OCI-LY1 (cell line): Measurements from ENCODE around the gene AAK1.

Experiments used
- H2AFZ ChIP-seq: fragments of 200-600 bp; sonication (generic), shearing (Covaris generic); 2 replicates; pipeline ENCODE4 v1.6.0; 2014; ENCODE audit warnings: antibody characterized with exemption, mild to moderate bottlenecking, low read length
- H3F3A ChIP-seq: fragments of 200-600 bp; sonication (generic), shearing (Covaris generic); 2 replicates; pipeline ENCODE4 v1.6.0; 2014; ENCODE audit warnings: mild to moderate bottlenecking, antibody characterized with exemption, low read length, moderate library complexity; ENCODE audit not compliant: insufficient read depth
- H3K27ac ChIP-seq: fragments of 200-600 bp; sonication (generic); 2 replicates; pipeline ENCODE4 v1.5.1; 2014; ENCODE audit warnings: low read length, mixed run types, mild to moderate bottlenecking, low read depth; ENCODE audit not compliant: poor library complexity, severe bottlenecking
- H3K27me3 ChIP-seq: fragments of 200-600 bp; sonication (generic); 2 replicates; pipeline ENCODE4 v1.6.0; 2014; ENCODE audit warnings: antibody characterized with exemption, mild to moderate bottlenecking, low read length, moderate library complexity; ENCODE audit not compliant: insufficient read depth
- H3K36me3 ChIP-seq: fragments of 200-600 bp; sonication (generic); 2 replicates; pipeline ENCODE4 v1.6.1; 2014; ENCODE audit warnings: mild to moderate bottlenecking, antibody characterized with exemption, low read length, moderate library complexity, mixed read lengths; ENCODE audit not compliant: insufficient read depth
- H3K4me1 ChIP-seq: fragments of 200-600 bp; sonication (generic); 2 replicates; pipeline ENCODE4 v1.5.1; 2014; ENCODE audit warnings: mild to moderate bottlenecking, low read length, moderate library complexity; ENCODE audit not compliant: insufficient read depth, severe bottlenecking
- H3K4me2 ChIP-seq: fragments of 200-600 bp; sonication (generic), shearing (Covaris generic); 2 replicates; pipeline ENCODE4 v1.6.1; 2014; ENCODE audit warnings: low read length
- H3K4me3 ChIP-seq: fragments of 200-600 bp; sonication (generic); 2 replicates; pipeline ENCODE4 v1.5.1; 2014; ENCODE audit warnings: low read length, low read depth, mild to moderate bottlenecking, mixed read lengths; ENCODE audit not compliant: poor library complexity, severe bottlenecking
- H3K79me2 ChIP-seq: fragments of 200-600 bp; shearing (Covaris generic); 2 replicates; pipeline ENCODE4 v1.6.1; 2016; ENCODE audit warnings: mixed run types, low read length, mixed read lengths; ENCODE audit not compliant: insufficient read depth
- H3K9ac ChIP-seq: fragments of 200-600 bp; sonication (generic), shearing (Covaris generic); 2 replicates; pipeline ENCODE4 v1.6.1; 2014; ENCODE audit warnings: mild to moderate bottlenecking, low read length, mixed read lengths
- H3K9me2 ChIP-seq: fragments of 200-600 bp; sonication (generic), shearing (Covaris generic); 2 replicates; pipeline ENCODE4 v1.6.1; 2014; ENCODE audit warnings: low read depth, mild to moderate bottlenecking, low read length, mixed read lengths
- H3K9me3 ChIP-seq: fragments of 200-600 bp; shearing (Covaris generic); 2 replicates; pipeline ENCODE4 v1.6.1; 2014; ENCODE audit warnings: low read length, mixed read lengths
- H4K20me1 ChIP-seq: fragments of 200-600 bp; sonication (generic), shearing (Covaris generic); 2 replicates; pipeline ENCODE4 v1.6.0; 2016; ENCODE audit warnings: mild to moderate bottlenecking, low read length; ENCODE audit not compliant: insufficient read depth
- EZH2 ChIP-seq: fragments of 200-600 bp; sonication (generic), shearing (Covaris generic); IDR thresholded peaks from 2 replicates; pipeline ENCODE4 v1.8.0; 2017; ENCODE audit warnings: borderline replicate concordance, mixed run types, mild to moderate bottlenecking, antibody characterized with exemption, low read length, moderate library complexity, mixed read lengths
- TF ChIP-seq, protein P1 (sequence below): fragments of 200-600 bp; sonication (generic), shearing (Covaris generic); IDR thresholded peaks from 2 replicates; pipeline ENCODE4 v1.5.1; 2017; ENCODE audit warnings: mild to moderate bottlenecking, antibody characterized with exemption, low read length, moderate library complexity, mixed read lengths

The AAK1 gene

DNA sequence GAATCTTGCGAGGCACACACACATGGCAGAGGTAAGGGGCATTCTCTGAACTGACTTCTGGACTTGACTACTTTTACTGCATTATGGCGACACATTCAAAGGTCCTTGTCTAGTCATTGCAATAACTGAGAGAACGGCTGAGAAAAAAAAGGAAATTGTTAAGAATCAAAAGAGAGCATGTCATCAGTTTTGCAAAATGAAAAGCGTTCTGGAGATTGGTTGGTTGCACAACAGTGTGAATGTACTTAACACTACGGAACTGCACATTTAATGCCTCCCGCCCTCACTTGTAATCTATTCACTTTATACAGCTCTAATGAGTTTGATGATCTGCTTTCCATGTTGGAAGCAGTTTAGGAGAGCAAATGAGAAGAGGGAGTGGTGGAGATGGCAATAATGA lies 137.8 kb downstream of the AAK1 start:
- no peaks in the 10 kb centered on the region for H3K27me3 ChIP-seq
- H4K20me1 ChIP-seq = no peaks in the 10 kb centered on the region
- H3K4me2 ChIP-seq = no peak overlapping the region
- H3K27ac ChIP-seq = no peak overlapping the region
- H3K36me3 ChIP-seq = peaks cover 15% of the 10 kb centered on the region; the same call in 1 of the 2 replicates
- no peaks in the 10 kb centered on the region for H3K9me3 ChIP-seq
- H3K4me1 ChIP-seq = no peaks in the 10 kb centered on the region
- H3F3A ChIP-seq = no peaks in the 10 kb centered on the region
- TF ChIP-seq, protein P1, sequence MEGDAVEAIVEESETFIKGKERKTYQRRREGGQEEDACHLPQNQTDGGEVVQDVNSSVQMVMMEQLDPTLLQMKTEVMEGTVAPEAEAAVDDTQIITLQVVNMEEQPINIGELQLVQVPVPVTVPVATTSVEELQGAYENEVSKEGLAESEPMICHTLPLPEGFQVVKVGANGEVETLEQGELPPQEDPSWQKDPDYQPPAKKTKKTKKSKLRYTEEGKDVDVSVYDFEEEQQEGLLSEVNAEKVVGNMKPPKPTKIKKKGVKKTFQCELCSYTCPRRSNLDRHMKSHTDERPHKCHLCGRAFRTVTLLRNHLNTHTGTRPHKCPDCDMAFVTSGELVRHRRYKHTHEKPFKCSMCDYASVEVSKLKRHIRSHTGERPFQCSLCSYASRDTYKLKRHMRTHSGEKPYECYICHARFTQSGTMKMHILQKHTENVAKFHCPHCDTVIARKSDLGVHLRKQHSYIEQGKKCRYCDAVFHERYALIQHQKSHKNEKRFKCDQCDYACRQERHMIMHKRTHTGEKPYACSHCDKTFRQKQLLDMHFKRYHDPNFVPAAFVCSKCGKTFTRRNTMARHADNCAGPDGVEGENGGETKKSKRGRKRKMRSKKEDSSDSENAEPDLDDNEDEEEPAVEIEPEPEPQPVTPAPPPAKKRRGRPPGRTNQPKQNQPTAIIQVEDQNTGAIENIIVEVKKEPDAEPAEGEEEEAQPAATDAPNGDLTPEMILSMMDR = no peak
- TF ChIP-seq EZH2 = no peak
- H3K4me3 ChIP-seq = no peak overlapping the region
- no peaks in the 10 kb centered on the region for H3K9me2 ChIP-seq
- H3K79me2 ChIP-seq = no peaks in the 10 kb centered on the region
- no peak overlapping the region for H3K9ac ChIP-seq
- H2AFZ ChIP-seq = no peak overlapping the region

DNA sequence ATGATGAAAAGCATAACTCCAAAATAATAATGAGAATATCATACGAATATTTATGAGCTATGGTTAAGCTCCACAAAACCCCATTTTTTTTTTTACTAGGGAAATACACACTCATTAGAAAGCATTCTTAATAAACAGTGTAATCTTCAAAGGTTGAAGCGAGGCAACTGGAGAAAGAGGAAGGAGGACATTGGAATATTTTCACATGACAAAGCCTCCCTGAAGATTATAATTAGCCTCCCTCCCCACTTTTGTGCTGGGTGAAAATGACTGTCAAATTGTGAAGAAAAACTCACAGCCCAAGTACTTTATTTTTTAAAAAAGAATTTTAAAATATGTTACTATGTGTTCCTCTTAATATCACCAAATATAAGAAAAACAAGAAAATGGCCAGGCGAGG lies 142.2 kb downstream of the AAK1 start:
- H3K9ac ChIP-seq = no peak overlapping the region
- H2AFZ ChIP-seq = no peak overlapping the region
- peaks cover 15% of the 10 kb centered on the region for H3K4me1 ChIP-seq
- H3K27me3 ChIP-seq = no peaks in the 10 kb centered on the region
- H3K9me3 ChIP-seq = no peaks in the 10 kb centered on the region
- H3K4me2 ChIP-seq = no peak overlapping the region
- no peak overlapping the region for H3K4me3 ChIP-seq
- H3F3A ChIP-seq = no peaks in the 10 kb centered on the region
- no peak overlapping the region for H3K27ac ChIP-seq
- no peaks in the 10 kb centered on the region for H3K79me2 ChIP-seq
- no peaks in the 10 kb centered on the region for H4K20me1 ChIP-seq
- no peaks in the 10 kb centered on the region for H3K9me2 ChIP-seq
- H3K36me3 ChIP-seq = no peaks in the 10 kb centered on the region
- TF ChIP-seq, protein P1 = no peak
- TF ChIP-seq EZH2 = no peak

DNA sequence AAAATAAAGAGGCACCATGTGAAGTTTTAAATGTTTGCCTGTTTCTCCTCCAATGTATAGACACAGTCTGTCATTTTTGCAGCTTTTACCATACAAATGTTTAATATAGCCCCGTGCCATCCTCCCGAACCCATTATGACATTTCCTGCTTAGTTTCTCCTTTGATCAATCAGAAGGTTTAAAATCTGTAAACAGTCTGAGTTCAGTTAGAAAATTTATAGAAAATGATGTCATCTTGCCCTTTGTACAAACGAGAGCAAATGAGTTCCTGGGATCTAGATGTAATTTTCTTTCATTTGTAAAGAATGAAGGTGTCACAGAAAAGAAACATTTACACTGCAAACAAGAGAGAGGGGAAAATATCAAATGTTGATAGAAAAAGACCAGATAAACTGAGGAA lies 143.6 kb downstream of the AAK1 start:
- Histone ChIP-seq H3K4me2 (no peak overlapping the region), H4K20me1 (no peaks in the 10 kb centered on the region), H3K4me3 (no peak overlapping the region), H3K27me3 (no peaks in the 10 kb centered on the region), H3K27ac (no peak overlapping the region), H3K4me1 (peaks cover 15% of the 10 kb centered on the region), H3K9ac (no peak overlapping the region), H3K79me2 (no peaks in the 10 kb centered on the region), H3K9me3 (no peaks in the 10 kb centered on the region), H3F3A (no peaks in the 10 kb centered on the region), H2AFZ (no peak overlapping the region), H3K9me2 (no peaks in the 10 kb centered on the region), H3K36me3 (no peaks in the 10 kb centered on the region)
- TF ChIP-seq, protein P1 = no peak
- no peak for TF ChIP-seq EZH2
